Trophoblast cell (in vitro differentiated cells and primary cell): ENCODE data around the gene KCTD11.

Experiments used
- DNase-seq, 2 donors: peaks; one replicate each; pipeline ENCODE4 v3.0.0-alpha.2; 2016
- H2AFZ ChIP-seq: 2 replicates; pipeline ENCODE4 v1.6.1; 2013; ENCODE audit warnings: low read length, moderate library complexity, mild to moderate bottlenecking; ENCODE audit not compliant: insufficient read depth, poor library complexity
- H2AK5ac ChIP-seq: 2 replicates; pipeline ENCODE4 v1.6.1; 2013; ENCODE audit warnings: mild to moderate bottlenecking, low read length
- H2BK120ac ChIP-seq: 2 replicates; pipeline ENCODE4 v1.6.1; 2013; ENCODE audit warnings: low read length, mild to moderate bottlenecking, moderate library complexity; ENCODE audit not compliant: insufficient read depth, poor library complexity
- H2BK12ac ChIP-seq: 2 replicates; pipeline ENCODE4 v1.6.1; 2013; ENCODE audit warnings: mild to moderate bottlenecking, low read length, moderate library complexity
- H2BK5ac ChIP-seq: 2 replicates; pipeline ENCODE4 v1.6.1; 2013; ENCODE audit warnings: low read length, low read depth, moderate library complexity, mild to moderate bottlenecking; ENCODE audit not compliant: poor library complexity
- H3K14ac ChIP-seq: 2 replicates; pipeline ENCODE4 v1.6.1; 2013; ENCODE audit warnings: mild to moderate bottlenecking, low read length
- H3K18ac ChIP-seq: 2 replicates; pipeline ENCODE4 v1.6.1; 2013; ENCODE audit warnings: mild to moderate bottlenecking, low read length
- H3K23ac ChIP-seq: 2 replicates; pipeline ENCODE4 v1.6.1; 2013; ENCODE audit warnings: low read length
- H3K27ac ChIP-seq: 2 replicates; pipeline ENCODE4 v1.5.1; 2013; ENCODE audit warnings: low read depth, mild to moderate bottlenecking, inconsistent platforms, low read length, moderate library complexity
- H3K27me3 ChIP-seq: 2 replicates; pipeline ENCODE4 v1.6.1; 2013; ENCODE audit warnings: inconsistent platforms, mild to moderate bottlenecking, low read length, moderate library complexity; ENCODE audit not compliant: insufficient read depth
- H3K36me3 ChIP-seq, 2 experiments: 1 replicate in 1 of 2; 2 replicates in 1 of 2; pipeline ENCODE4 v1.6.1; 2013; ENCODE audit warnings: low read length in 2 of 2, mild to moderate bottlenecking in 2 of 2, moderate library complexity in 1 of 2; ENCODE audit not compliant: insufficient read depth in 2 of 2, control insufficient read depth in 1 of 2
- H3K4ac ChIP-seq: 2 replicates; pipeline ENCODE4 v1.6.1; 2013; ENCODE audit warnings: low read depth, mild to moderate bottlenecking, low read length, moderate library complexity
- H3K4me1 ChIP-seq, 2 experiments: 1 replicate in 1 of 2; 2 replicates in 1 of 2; pipeline ENCODE4 v1.6.1; 2013; ENCODE audit warnings: low read length in 2 of 2, mild to moderate bottlenecking in 2 of 2, moderate library complexity in 1 of 2; ENCODE audit not compliant: insufficient read depth in 2 of 2, control insufficient read depth in 1 of 2
- H3K4me2 ChIP-seq: 2 replicates; pipeline ENCODE4 v1.6.1; 2013; ENCODE audit warnings: inconsistent platforms, mild to moderate bottlenecking, low read length, moderate library complexity
- H3K4me3 ChIP-seq: 2 replicates; pipeline ENCODE4 v1.5.1; 2013; ENCODE audit warnings: mild to moderate bottlenecking, low read depth, low read length, inconsistent platforms
- H3K79me1 ChIP-seq: one replicate; pipeline ENCODE4 v1.6.1; 2013; ENCODE audit warnings: low read length
- H3K79me2 ChIP-seq: 2 replicates; pipeline ENCODE4 v1.6.1; 2013; ENCODE audit warnings: low read length, mild to moderate bottlenecking; ENCODE audit not compliant: control insufficient read depth, insufficient read depth, poor library complexity
- H3K9ac ChIP-seq: 2 replicates; pipeline ENCODE4 v1.6.1; 2013; ENCODE audit warnings: mild to moderate bottlenecking, low read length
- H3K9me3 ChIP-seq: 2 replicates; pipeline ENCODE4 v1.6.1; 2013; ENCODE audit warnings: low read depth, mild to moderate bottlenecking, control low read depth, inconsistent platforms, low read length; ENCODE audit not compliant: insufficient read depth
- H4K12ac ChIP-seq: 2 replicates; pipeline ENCODE4 v1.6.1; 2013; ENCODE audit warnings: low read depth, mild to moderate bottlenecking, low read length, moderate library complexity
- H4K8ac ChIP-seq: 2 replicates; pipeline ENCODE4 v1.6.1; 2013; ENCODE audit warnings: low read depth, mild to moderate bottlenecking, low read length, moderate library complexity
- H4K91ac ChIP-seq: one replicate; pipeline ENCODE4 v1.6.1; 2013; ENCODE audit warnings: low read depth, mild to moderate bottlenecking, low read length, moderate library complexity
- WGBS: extraction: QIAGEN DNeasy Blood & Tissue Kit; methylation state at CpG from one replicate; pipeline ENCODE4 v1.1.7; 2013; ENCODE audit warnings: missing lambda C conversion rate; ENCODE audit not compliant: insufficient read length, insufficient coverage; ENCODE audit errors: extremely low coverage; 5-methylcytosine and 5-hydroxymethylcytosine counted together

The KCTD11 gene

DNA sequence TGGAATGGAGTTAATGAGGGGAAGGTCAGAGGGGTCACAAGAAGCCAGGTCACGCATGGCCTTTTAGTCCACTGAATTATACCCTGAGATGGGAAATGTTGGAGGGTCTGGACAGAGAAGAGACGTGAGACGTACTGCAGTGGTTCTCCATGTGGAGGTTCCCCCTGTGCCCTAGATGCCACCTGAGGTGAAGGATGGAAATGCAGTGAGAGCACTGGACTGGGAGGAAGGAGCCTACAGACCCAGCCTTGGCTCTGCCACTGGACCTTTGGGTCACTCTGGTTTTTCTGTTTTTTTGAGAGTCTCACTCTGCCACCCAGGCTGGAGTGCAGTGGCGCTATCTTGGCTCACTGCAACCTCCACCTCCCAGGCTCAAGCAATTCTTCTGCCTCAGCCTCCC is 44.2 kb downstream of the KCTD11 start:
- Histone ChIP-seq H3K27me3 (no peaks in the 10 kb centered on the region), H4K8ac (no peak overlapping the region), H4K12ac (no peak overlapping the region), H2AFZ (no peak overlapping the region), H3K23ac (no peak overlapping the region), H3K4me1 (peaks cover 14 to 18% of the 10 kb centered on the region in 2 experiments), H2BK5ac (no peak overlapping the region), H3K36me3 (peaks cover 10 to 13% of the 10 kb centered on the region in 2 experiments), H2BK12ac (no peak overlapping the region), H3K14ac (no peak overlapping the region), H2AK5ac (peak overlapping the region; percentile 46), H3K9me3 (no peaks in the 10 kb centered on the region), H3K9ac (no peak overlapping the region), H3K79me2 (peaks cover 12% of the 10 kb centered on the region), H3K4ac (no peak overlapping the region), H3K4me3 (peak overlapping the region; percentile 7), H4K91ac (no peak overlapping the region), H3K4me2 (no peak overlapping the region), H3K79me1 (peaks cover 17% of the 10 kb centered on the region), H2BK120ac (no peak overlapping the region), H3K27ac (no peak overlapping the region), H3K18ac (no peak overlapping the region)
- no CpG with 5 or more reads among the region's 4 CpGs for WGBS
- no peak for DNase-seq

DNA sequence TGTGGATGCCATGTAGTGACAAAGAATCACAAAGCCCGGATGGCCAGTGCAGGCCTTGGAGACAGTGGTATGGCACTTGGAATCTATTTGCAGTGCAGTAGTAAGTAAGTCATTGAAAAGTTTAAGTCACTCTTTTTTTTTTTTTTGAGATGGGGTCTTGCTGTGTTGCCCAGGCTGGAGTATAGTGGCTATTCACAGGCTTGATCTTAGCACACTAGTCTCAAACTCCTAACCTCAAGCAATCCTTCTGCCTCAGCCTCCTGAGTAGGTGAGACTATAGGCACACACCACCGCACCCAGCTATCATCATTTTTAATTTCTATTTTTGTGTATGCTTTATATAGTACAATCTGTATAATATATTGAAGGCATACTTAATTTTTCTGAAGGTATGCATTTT is 46.6 kb downstream of the KCTD11 start:
- H3K79me2 ChIP-seq: peaks cover 9% of the 10 kb centered on the region
- no peak overlapping the region for H4K8ac ChIP-seq
- no peak overlapping the region for H2BK5ac ChIP-seq
- H3K4ac ChIP-seq: no peak overlapping the region
- no peaks in the 10 kb centered on the region for H3K27me3 ChIP-seq
- H2AK5ac ChIP-seq: no peak overlapping the region
- H3K4me1 ChIP-seq: peaks cover 13 to 17% of the 10 kb centered on the region in 2 experiments
- H2AFZ ChIP-seq: no peak overlapping the region
- no peak overlapping the region for H3K4me3 ChIP-seq
- no peak for DNase-seq
- H3K18ac ChIP-seq: no peak overlapping the region
- no peak overlapping the region for H3K14ac ChIP-seq
- no peaks in the 10 kb centered on the region for H3K36me3 ChIP-seq
- H3K9me3 ChIP-seq: no peaks in the 10 kb centered on the region
- WGBS: no CpG with 5 or more reads among the region's 2 CpGs
- no peak overlapping the region for H4K12ac ChIP-seq
- H2BK120ac ChIP-seq: no peak overlapping the region
- H3K79me1 ChIP-seq: peaks cover 19% of the 10 kb centered on the region
- H3K27ac ChIP-seq: no peak overlapping the region
- no peak overlapping the region for H4K91ac ChIP-seq
- no peak overlapping the region for H3K23ac ChIP-seq
- no peak overlapping the region for H3K9ac ChIP-seq
- no peak overlapping the region for H3K4me2 ChIP-seq
- H2BK12ac ChIP-seq: no peak overlapping the region

DNA sequence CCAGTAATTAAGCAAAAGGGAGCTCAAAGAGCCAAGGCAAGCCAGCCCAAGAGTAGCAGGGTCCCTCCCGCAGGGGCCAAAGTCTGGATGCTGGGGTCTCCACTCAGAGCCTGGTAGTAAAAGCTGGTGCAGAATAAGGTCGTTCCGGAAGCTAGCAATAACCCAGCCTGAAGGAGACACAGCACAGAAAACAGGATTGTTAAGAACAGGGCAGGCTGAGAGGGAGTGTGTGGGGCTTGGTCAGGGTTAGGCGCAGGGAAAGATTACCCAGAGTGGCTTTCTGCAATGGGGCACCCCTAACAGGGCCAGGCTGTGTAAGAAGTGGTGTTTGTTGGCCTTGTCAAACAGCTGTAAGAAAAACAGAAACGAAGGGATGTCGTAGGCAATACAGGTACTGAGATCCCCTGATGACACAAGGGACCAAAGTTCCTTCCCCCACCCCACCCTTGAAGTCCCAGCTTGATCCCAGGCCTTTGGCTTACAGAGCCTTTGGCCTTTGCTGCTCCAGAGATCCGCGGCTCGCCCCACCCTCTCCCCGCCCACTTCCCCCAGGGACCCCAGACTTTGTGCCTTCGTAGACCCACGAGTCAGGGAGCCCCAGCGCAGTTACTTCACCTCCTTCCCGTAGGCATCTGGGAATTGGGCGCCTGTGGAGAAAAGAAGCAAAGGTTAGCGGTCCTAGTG is 51.2 kb downstream of the KCTD11 start:
- Histone ChIP-seq H3K79me1 (peaks cover 15% of the 10 kb centered on the region), H4K12ac (peak overlapping the region; percentile 81), H4K91ac (peak overlapping the region; percentile 75), H3K79me2 (peaks cover 3% of the 10 kb centered on the region), H4K8ac (peak overlapping the region; percentile 74), H3K4me2 (peak overlapping the region; percentile 85), H3K27me3 (no peaks in the 10 kb centered on the region), H3K18ac (peak overlapping the region; percentile 92), H3K27ac (peak overlapping the region; percentile 95), H2AK5ac (peak overlapping the region; percentile 3), H3K4me3 (peak overlapping the region; percentile 68), H3K23ac (peak overlapping the region; percentile 34), H3K14ac (peak overlapping the region; percentile 87), H3K9me3 (no peaks in the 10 kb centered on the region), H3K9ac (peak overlapping the region; percentile 54), H2BK12ac (peak overlapping the region; percentile 94), H3K4ac (peak overlapping the region; percentile 78), H2AFZ (peak overlapping the region; percentile 39), H3K36me3 (no peaks in the 10 kb centered on the region), H2BK120ac (peak overlapping the region; percentile 46), H3K4me1 (peaks cover 8 to 14% of the 10 kb centered on the region in 2 experiments), H2BK5ac (peak overlapping the region; percentile 64)
- no CpG with 5 or more reads among the region's 16 CpGs for WGBS
- no peak for DNase-seq

DNA sequence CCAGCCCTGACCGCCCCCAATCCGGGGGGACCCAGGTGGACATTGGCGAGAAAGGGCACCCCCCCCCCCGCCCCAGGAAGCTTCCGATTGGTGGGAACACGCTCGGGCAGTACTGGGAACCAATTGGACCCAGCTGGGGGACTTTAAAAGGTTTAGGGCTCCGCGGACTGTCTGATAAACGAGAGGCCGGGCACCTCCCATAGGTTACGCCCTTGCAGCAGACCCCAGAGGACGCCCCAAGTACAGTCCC is 51.7 kb downstream of the KCTD11 start:
- Histone ChIP-seq H3K9ac (peak overlapping the region; percentile 93), H2BK5ac (peak overlapping the region; percentile 96), H2AK5ac (no peak overlapping the region), H3K14ac (peak overlapping the region; percentile 91), H3K23ac (no peak overlapping the region), H4K8ac (peak overlapping the region; percentile 94), H3K27ac (peak overlapping the region; percentile 95), H3K4ac (no peak overlapping the region), H4K12ac (peak overlapping the region; percentile 87), H2BK12ac (no peak overlapping the region), H3K9me3 (no peaks in the 10 kb centered on the region), H3K4me1 (peaks cover 8 to 14% of the 10 kb centered on the region in 2 experiments), H3K79me1 (peaks cover 15% of the 10 kb centered on the region), H3K79me2 (peaks cover 3% of the 10 kb centered on the region), H3K4me2 (peak overlapping the region; percentile 85), H2BK120ac (peak overlapping the region; percentile 79), H3K18ac (peak overlapping the region; percentile 96), H4K91ac (peak overlapping the region; percentile 83), H2AFZ (peak overlapping the region; percentile 17), H3K27me3 (no peaks in the 10 kb centered on the region), H3K4me3 (peak overlapping the region; percentile 83), H3K36me3 (peaks cover 2 to 3% of the 10 kb centered on the region in 2 experiments)
- no peak for DNase-seq
- WGBS: no CpG with 5 or more reads among the region's 13 CpGs
